Spleen (tissue), 7 donors: ENCODE data around the gene ITGA2.

Source experiments
- POLR2AphosphoS5 ChIP-seq, 3 donors: sonication (generic); formaldehyde crosslinking; IDR thresholded peaks; one replicate each; pipeline ENCODE4 v1.5.1; 2017; ENCODE audit warnings: antibody characterized with exemption in 3 of 3
- TF ChIP-seq, protein P1 (sequence below), 11 experiments: fragments of 200-600 bp in 7 of 11; fragments of 450-650 bp in 4 of 11; sonication (generic) in 4 of 11; IDR thresholded peaks in 8 of 11; conservative IDR thresholded peaks in 3 of 11; 1 replicate in 7 of 11; 2 replicates in 4 of 11; pipeline versions ENCODE4 v1.4.0 to v1.8.0; 2016 to 2021; ENCODE audit warnings: antibody characterized with exemption in 11 of 11, inconsistent platforms in 4 of 11, mild to moderate bottlenecking in 1 of 11
- donor health status: DM: no; HTN: no; CAD: no; lungs with moderate emphysema.
- donor health status: DM: no; HTN: no; CAD: no.
- donor health status: DM: no; HTN: no; CAD: no.

- TF ChIP-seq, protein P1, sequence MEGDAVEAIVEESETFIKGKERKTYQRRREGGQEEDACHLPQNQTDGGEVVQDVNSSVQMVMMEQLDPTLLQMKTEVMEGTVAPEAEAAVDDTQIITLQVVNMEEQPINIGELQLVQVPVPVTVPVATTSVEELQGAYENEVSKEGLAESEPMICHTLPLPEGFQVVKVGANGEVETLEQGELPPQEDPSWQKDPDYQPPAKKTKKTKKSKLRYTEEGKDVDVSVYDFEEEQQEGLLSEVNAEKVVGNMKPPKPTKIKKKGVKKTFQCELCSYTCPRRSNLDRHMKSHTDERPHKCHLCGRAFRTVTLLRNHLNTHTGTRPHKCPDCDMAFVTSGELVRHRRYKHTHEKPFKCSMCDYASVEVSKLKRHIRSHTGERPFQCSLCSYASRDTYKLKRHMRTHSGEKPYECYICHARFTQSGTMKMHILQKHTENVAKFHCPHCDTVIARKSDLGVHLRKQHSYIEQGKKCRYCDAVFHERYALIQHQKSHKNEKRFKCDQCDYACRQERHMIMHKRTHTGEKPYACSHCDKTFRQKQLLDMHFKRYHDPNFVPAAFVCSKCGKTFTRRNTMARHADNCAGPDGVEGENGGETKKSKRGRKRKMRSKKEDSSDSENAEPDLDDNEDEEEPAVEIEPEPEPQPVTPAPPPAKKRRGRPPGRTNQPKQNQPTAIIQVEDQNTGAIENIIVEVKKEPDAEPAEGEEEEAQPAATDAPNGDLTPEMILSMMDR (IDR thresholded peaks at IDR 0.05 in 8 of 11, conservative IDR thresholded peaks at IDR 0.05 in 3 of 11) = no peak
- TF ChIP-seq POLR2AphosphoS5 (IDR thresholded peaks at IDR 0.05) = no peak
These were observed 98.0 kb downstream of the ITGA2 start for GRCh38 chr5:53087171-53087570.
